Kidney epithelial cell (primary cell): ENCODE results near the gene SORL1-AS1. TPM values are rescaled to one million over a fixed set of nuclear protein-coding genes. Genes with fewer than 3 reads are reported as not detected.

ENCODE experiments used
- DNase-seq: peaks from one replicate; pipeline ENCODE4 v3.0.0-alpha.2; 2010; ENCODE audit warnings: low read depth
- H3K27me3 ChIP-seq: 2 replicates; pipeline ENCODE4 v1.6.0; 2011; ENCODE audit warnings: low read length; ENCODE audit not compliant: control insufficient read depth, insufficient read depth
- H3K36me3 ChIP-seq: 2 replicates; pipeline ENCODE4 v1.5.1; 2011; ENCODE audit warnings: low read length; ENCODE audit not compliant: control insufficient read depth, insufficient read depth
- H3K4me3 ChIP-seq: 2 replicates; pipeline ENCODE4 v1.5.1; 2011; ENCODE audit warnings: low read depth, mild to moderate bottlenecking, control low read depth, low read length
- total RNA-seq: library from RNA; depleted of rRNA; stranded (reverse); fragments of >200 nt; gene quantifications from 2 replicates; pipeline ENCODE4 v1.2.3, GENCODE V29; 2015
- TF ChIP-seq, protein P1 (sequence below): IDR thresholded peaks from 2 replicates; pipeline ENCODE4 v1.5.1; 2011; ENCODE audit warnings: mild to moderate bottlenecking, moderate library complexity, low read length, control low read depth, inconsistent platforms; ENCODE audit not compliant: insufficient read depth, poor library complexity, severe bottlenecking

SORL1-AS1 gene

GRCh38 chr11:121406291-121406690 lies 46.5 kb downstream of the SORL1-AS1 start:
- H3K4me3 ChIP-seq, result no peak overlapping the region
- no peaks in the 10 kb centered on the region for H3K36me3 ChIP-seq
- TF ChIP-seq, protein P1, sequence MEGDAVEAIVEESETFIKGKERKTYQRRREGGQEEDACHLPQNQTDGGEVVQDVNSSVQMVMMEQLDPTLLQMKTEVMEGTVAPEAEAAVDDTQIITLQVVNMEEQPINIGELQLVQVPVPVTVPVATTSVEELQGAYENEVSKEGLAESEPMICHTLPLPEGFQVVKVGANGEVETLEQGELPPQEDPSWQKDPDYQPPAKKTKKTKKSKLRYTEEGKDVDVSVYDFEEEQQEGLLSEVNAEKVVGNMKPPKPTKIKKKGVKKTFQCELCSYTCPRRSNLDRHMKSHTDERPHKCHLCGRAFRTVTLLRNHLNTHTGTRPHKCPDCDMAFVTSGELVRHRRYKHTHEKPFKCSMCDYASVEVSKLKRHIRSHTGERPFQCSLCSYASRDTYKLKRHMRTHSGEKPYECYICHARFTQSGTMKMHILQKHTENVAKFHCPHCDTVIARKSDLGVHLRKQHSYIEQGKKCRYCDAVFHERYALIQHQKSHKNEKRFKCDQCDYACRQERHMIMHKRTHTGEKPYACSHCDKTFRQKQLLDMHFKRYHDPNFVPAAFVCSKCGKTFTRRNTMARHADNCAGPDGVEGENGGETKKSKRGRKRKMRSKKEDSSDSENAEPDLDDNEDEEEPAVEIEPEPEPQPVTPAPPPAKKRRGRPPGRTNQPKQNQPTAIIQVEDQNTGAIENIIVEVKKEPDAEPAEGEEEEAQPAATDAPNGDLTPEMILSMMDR, result no peak
- no peaks in the 10 kb centered on the region for H3K27me3 ChIP-seq
- DNase-seq, result no peak

DNA sequence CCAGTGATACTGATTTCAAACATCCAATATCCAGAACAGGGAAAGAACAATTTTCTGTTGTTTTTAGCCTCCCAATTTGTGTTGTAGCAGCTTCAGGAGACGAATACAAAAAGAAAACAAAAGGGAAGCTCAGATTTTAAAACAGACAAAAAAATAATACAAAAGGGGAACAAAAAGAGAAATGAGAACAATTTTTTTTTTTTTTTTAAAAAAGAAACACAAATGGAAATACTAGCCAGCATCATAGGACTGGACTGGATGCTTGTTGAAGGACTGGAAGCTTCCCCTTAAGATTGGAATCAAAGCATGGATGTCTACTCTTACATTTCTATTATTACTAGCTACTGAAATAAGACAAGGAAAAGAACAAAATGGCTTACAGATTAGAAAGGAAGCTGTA lies 47.1 kb downstream of the SORL1-AS1 start:
- TF ChIP-seq, protein P1, result no peak
- Histone ChIP-seq H3K36me3 (no peaks in the 10 kb centered on the region), H3K4me3 (no peak overlapping the region), H3K27me3 (no peaks in the 10 kb centered on the region)
- no peak for DNase-seq

GRCh38 chr11:121394785-121395184 lies 58.0 kb downstream of the SORL1-AS1 start:
- Histone ChIP-seq H3K4me3 (no peak overlapping the region), H3K27me3 (no peaks in the 10 kb centered on the region), H3K36me3 (no peaks in the 10 kb centered on the region)
- TF ChIP-seq, protein P1, result no peak
- no peak for DNase-seq

DNA sequence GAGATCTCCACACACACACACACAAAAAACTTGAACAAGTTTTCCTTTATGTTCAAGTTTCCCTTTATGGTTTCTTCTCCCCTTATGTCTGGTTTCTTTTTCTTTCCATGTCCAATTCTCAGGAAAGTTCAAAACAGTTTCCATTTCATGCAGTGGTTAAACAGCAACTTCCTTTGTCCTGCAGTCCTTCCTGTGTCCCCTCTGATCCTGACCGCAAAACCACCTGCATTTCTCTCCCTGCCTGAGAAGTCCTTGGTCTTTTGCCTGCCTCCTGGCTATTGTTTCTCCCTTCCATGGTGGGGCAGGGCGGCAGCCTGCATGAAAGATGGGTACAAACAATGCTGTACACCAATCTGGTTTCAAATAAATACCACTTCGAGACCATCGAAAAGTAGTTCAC lies 58.9 kb downstream of the SORL1-AS1 start:
- DNase-seq, result no peak
- TF ChIP-seq, protein P1, result no peak
- Histone ChIP-seq H3K27me3 (no peaks in the 10 kb centered on the region), H3K4me3 (no peak overlapping the region), H3K36me3 (no peaks in the 10 kb centered on the region)

DNA sequence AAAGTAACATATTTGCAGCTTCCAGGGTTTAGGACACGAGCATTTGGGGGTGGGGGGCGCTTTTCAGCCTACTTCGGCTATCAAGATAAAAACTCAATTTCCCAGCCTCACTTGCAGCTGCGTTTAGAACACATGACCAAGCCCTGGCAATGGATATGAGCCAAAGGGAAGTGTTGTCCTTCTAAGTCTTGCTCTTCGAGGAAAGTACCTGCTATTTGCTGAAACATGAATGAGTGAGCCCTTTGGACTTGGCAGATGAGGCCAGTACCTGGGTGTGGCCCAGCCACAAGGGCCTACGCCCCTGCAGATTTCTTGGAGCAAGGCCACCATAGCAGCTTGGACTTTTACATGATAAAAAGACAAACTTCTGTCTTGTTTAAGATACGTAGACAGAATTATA lies 60.9 kb downstream of the SORL1-AS1 start:
- Histone ChIP-seq H3K27me3 (no peaks in the 10 kb centered on the region), H3K4me3 (no peak overlapping the region), H3K36me3 (no peaks in the 10 kb centered on the region)
- TF ChIP-seq, protein P1, result no peak
- no peak for DNase-seq

- Histone ChIP-seq H3K27me3 (no peaks in the 10 kb centered on the region), H3K4me3 (no peak overlapping the region), H3K36me3 (no peaks in the 10 kb centered on the region)
- DNase-seq, result no peak
- TF ChIP-seq, protein P1, result no peak
Measured at GRCh38 chr11:121389651-121390050, 63.1 kb downstream of the SORL1-AS1 start.

Other genes with a start within 250 kb of the SORL1-AS1 start
- gene SC5D, start 160.2 kb downstream of the SORL1-AS1 start, total RNA-seq, result 34.5 and 39.7 TPM in 2 replicates
- 4.1 and 4.7 TPM in 2 replicates for gene SORL1, start 653 bp downstream of the SORL1-AS1 start, total RNA-seq